Nephron (organoid): ENCODE measurements around the gene RAB33B.

Experiments used
- H3K27ac Mint-ChIP-seq, 3 experiments: 2 replicates each; pipeline ENCODE4 v1.8.0; 2020; ENCODE audit warnings: mixed read lengths in 3 of 3, mild to moderate bottlenecking in 2 of 3, moderate library complexity in 1 of 3
- H3K27me3 Mint-ChIP-seq: 2 replicates; pipeline ENCODE4 v1.8.0; 2021; ENCODE audit warnings: low read depth, mild to moderate bottlenecking, moderate library complexity, mixed read lengths
- H3K36me3 Mint-ChIP-seq: 2 replicates; pipeline ENCODE4 v1.8.0; 2020; ENCODE audit warnings: low read depth, mixed read lengths
- H3K4me1 Mint-ChIP-seq: 2 replicates; pipeline ENCODE4 v1.8.0; 2020; ENCODE audit warnings: mixed read lengths
- H3K4me3 Mint-ChIP-seq, 3 experiments: 2 replicates each; pipeline ENCODE4 v1.8.0; 2020; ENCODE audit warnings: mild to moderate bottlenecking in 3 of 3, mixed read lengths in 3 of 3, moderate library complexity in 2 of 3
- H3K9me3 Mint-ChIP-seq: 2 replicates; pipeline ENCODE4 v1.8.0; 2020; ENCODE audit warnings: mixed read lengths
- CTCF ChIP-seq, 3 experiments: fragments of 200-600 bp; sonication (generic); IDR thresholded peaks; one replicate each; pipeline ENCODE4 v1.5.0; 2021; ENCODE audit warnings: antibody characterized with exemption in 3 of 3; ENCODE audit not compliant: unreplicated experiment in 3 of 3

The RAB33B gene

DNA sequence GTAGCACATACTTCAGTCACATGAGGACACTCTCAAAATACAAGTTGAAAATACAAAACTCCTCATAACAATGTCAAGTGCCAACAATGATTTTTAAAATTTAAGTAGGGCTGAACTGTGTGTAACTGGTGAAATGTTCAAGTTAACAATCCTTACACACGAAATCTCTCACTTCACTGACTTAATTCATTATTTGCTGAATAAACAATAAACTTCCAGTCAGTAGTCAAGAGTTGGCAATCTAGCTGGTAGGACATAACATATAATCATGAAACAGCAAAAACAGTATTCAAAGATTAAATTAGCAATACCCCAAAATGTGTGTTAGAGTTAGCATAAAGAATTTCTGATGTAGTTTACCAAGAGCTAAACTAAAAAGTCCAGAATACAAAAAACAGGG, 1.9 kb upstream of the RAB33B start:
- peaks cover 41% of the 10 kb centered on the region for H3K36me3 Mint-ChIP-seq

GRCh38 chr4:139453041-139453370, 915 bp upstream of the RAB33B start:
- peak; percentile 34 to 48 (median 36) for TF ChIP-seq CTCF (IDR thresholded peaks at IDR 0.05; ENCODE audit: unreplicated experiment in 3 of 3)
- H3K36me3 Mint-ChIP-seq, result peaks cover 33% of the 10 kb centered on the region
- peaks cover 11% of the 10 kb centered on the region for H3K9me3 Mint-ChIP-seq
- H3K4me1 Mint-ChIP-seq, result peaks cover 56% of the 10 kb centered on the region
- peak overlapping the region; percentile 99 to 100 (median 99) for H3K27ac Mint-ChIP-seq
- no peaks in the 10 kb centered on the region for H3K27me3 Mint-ChIP-seq
- peak overlapping the region; percentile 98 for H3K4me3 Mint-ChIP-seq

More for the DNA sequence above, 1.9 kb upstream of the RAB33B start:
- Mint-ChIP-seq H3K4me3 (peak overlapping the region; percentile 98), H3K9me3 (peaks cover 14% of the 10 kb centered on the region), H3K27me3 (no peaks in the 10 kb centered on the region), H3K4me1 (peaks cover 46% of the 10 kb centered on the region), H3K27ac (peak overlapping the region; percentile 99 to 100 (median 99))
- TF ChIP-seq CTCF (IDR thresholded peaks at IDR 0.05; ENCODE audit: unreplicated experiment in 3 of 3), result no peak

GRCh38 chr4:139453371-139454110, 380 bp upstream of the RAB33B start:
- Mint-ChIP-seq H3K36me3 (peaks cover 30% of the 10 kb centered on the region), H3K4me1 (peaks cover 60% of the 10 kb centered on the region), H3K27me3 (no peaks in the 10 kb centered on the region), H3K9me3 (peaks cover 9% of the 10 kb centered on the region), H3K4me3 (peak overlapping the region; percentile 98), H3K27ac (peak overlapping the region; percentile 99 to 100 (median 99))
- peak in 1 of 3 experiments; percentile 7 for TF ChIP-seq CTCF (IDR thresholded peaks at IDR 0.05; ENCODE audit: unreplicated experiment in 3 of 3)

DNA sequence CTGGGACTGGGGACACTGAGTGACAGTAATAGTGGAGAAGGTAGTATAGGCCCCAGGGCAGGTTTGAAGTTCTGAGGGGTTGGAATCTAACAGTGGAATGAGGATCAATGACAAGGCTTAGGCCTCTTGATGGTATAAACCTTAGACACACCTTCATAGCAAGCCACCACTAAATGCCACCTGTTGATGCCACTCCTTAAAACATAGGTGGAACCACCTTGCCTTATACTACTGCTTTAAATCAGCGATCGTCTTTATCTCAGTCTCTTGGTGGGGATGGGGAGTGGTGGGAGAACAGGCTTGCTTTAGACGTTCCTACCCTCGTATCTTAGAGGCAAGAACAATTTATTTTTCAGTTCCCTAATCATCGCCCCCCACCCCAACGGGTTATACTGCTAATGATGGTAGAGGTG, 1.2 kb downstream of the RAB33B start:
- no peaks in the 10 kb centered on the region for H3K27me3 Mint-ChIP-seq
- H3K4me1 Mint-ChIP-seq, result peaks cover 65% of the 10 kb centered on the region
- peak overlapping the region; percentile 98 for H3K4me3 Mint-ChIP-seq
- H3K27ac Mint-ChIP-seq, result peak overlapping the region; percentile 99 to 100 (median 99)
- no peaks in the 10 kb centered on the region for H3K9me3 Mint-ChIP-seq
- H3K36me3 Mint-ChIP-seq, result peaks cover 17% of the 10 kb centered on the region
- no peak for TF ChIP-seq CTCF (IDR thresholded peaks at IDR 0.05; ENCODE audit: unreplicated experiment in 3 of 3)

DNA sequence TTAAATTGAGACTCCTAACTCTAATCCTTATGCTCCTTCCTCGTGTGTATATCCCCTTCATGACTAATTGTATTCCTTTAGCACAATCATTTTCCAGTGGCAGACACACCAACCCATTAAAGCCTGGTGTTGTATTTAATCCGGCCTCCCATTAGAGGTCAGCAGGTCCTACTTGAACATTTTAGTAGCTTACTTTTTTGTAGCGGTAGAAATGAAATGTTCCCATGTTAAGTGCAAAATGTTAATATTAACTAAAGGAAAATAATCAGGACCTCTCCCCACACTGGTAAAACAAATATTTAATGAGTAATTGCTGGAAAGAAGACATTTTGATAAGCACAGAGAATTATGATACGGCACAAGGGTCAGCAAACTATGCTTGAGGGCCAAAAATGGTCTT, 3.4 kb downstream of the RAB33B start:
- peaks cover 62% of the 10 kb centered on the region for H3K4me1 Mint-ChIP-seq
- H3K9me3 Mint-ChIP-seq, result no peaks in the 10 kb centered on the region
- peaks cover 9% of the 10 kb centered on the region for H3K36me3 Mint-ChIP-seq
- no peaks in the 10 kb centered on the region for H3K27me3 Mint-ChIP-seq
- TF ChIP-seq CTCF (IDR thresholded peaks at IDR 0.05; ENCODE audit: unreplicated experiment in 3 of 3), result no peak
- no peak overlapping the region for H3K27ac Mint-ChIP-seq
- H3K4me3 Mint-ChIP-seq, result peak overlapping the region; percentile 35 to 71 (median 53)

GRCh38 chr4:139458543-139458942, 4.6 kb downstream of the RAB33B start:
- Mint-ChIP-seq H3K27me3 (no peaks in the 10 kb centered on the region), H3K9me3 (peaks cover under 1% of the 10 kb centered on the region), H3K4me1 (peaks cover 51% of the 10 kb centered on the region), H3K36me3 (peaks cover 8% of the 10 kb centered on the region), H3K4me3 (peak overlapping the region in 1 of 3 experiments; percentile 51), H3K27ac (no peak overlapping the region)
- no peak for TF ChIP-seq CTCF (IDR thresholded peaks at IDR 0.05; ENCODE audit: unreplicated experiment in 3 of 3)
